ENCODE data around the gene TMEM17.
"Not testable (repeated sequence)": the region's sequence is repeated elsewhere in the genome, so short reads cannot be mapped to it uniquely, and the experiment has no call there.

The TMEM17 gene

GRCh38 chr2:62539606-62540407 lies 33.8 kb upstream of the TMEM17 start:
- no peak for TF ChIP-seq CTCF (IDR thresholded peaks at IDR 0.05; ENCODE audit: control insufficient read depth, insufficient read depth, low read depth, low read length, missing control alignments)
- DNase-seq (ENCODE audit: low read depth), result no peak
- no peak overlapping the region for H3K4me3 ChIP-seq (ENCODE audit: control insufficient read depth, low read depth, low read length)

GRCh38 chr2:62538756-62539155 lies 32.8 kb upstream of the TMEM17 start:
- no peak for TF ChIP-seq CTCF (IDR thresholded peaks at IDR 0.05; ENCODE audit: control insufficient read depth, insufficient read depth, low read depth, low read length, missing control alignments)
- no peak for DNase-seq (ENCODE audit: low read depth)
- H3K4me3 ChIP-seq (ENCODE audit: control insufficient read depth, low read depth, low read length), result no peak overlapping the region

DNA sequence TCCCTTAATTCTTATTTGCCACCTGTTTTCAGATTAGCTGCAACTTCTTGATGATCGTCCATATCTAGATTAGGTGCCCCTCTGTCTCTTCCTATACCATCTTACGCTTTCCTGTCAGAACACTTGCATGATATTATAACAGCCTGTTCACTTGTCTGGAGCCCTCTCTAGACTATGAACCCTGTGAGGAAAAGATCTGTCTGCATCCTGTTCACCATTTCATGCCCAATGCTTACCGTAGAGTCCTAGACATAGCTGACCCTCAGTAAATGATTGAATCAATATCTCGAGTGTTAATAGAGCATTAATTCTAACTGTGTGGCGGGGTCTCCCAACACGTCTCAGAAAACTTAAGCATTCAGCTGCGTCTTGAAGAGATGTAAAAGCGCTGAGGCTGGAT lies 31.8 kb upstream of the TMEM17 start:
- no peak overlapping the region for H3K4me3 ChIP-seq (ENCODE audit: control insufficient read depth, low read depth, low read length)
- no peak for DNase-seq (ENCODE audit: low read depth)
- TF ChIP-seq CTCF (IDR thresholded peaks at IDR 0.05; ENCODE audit: control insufficient read depth, insufficient read depth, low read depth, low read length, missing control alignments), result no peak

- H3K4me3 ChIP-seq (ENCODE audit: control insufficient read depth, low read depth, low read length), result no peak overlapping the region
- TF ChIP-seq CTCF (IDR thresholded peaks at IDR 0.05; ENCODE audit: control insufficient read depth, insufficient read depth, low read depth, low read length, missing control alignments), result no peak
- DNase-seq (ENCODE audit: low read depth), result no peak
Measured at GRCh38 chr2:62536873-62537547, 31.0 kb upstream of the TMEM17 start.

DNA sequence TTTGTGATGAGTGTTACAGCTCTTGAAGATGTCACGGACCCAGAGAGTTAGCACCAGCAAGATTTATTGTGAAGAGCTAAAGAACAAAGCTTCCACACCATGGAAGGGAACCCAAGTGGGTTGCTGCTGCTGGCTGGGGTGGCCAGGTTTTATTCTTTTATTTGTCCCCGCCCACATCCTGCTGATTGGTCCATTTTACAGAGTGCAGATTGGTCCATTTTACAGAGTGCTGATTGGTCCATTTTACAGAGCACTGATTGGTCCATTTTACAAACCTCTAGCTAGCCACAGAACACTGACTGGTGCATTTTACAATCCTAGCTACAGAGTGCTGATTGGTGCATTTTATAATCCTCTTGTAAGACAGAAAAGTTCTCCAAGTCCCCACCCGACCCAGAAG lies 29.5 kb upstream of the TMEM17 start:
- not testable (repeated sequence) for DNase-seq (ENCODE audit: low read depth); H3K4me3 ChIP-seq (ENCODE audit: control insufficient read depth, low read depth, low read length)

DNA sequence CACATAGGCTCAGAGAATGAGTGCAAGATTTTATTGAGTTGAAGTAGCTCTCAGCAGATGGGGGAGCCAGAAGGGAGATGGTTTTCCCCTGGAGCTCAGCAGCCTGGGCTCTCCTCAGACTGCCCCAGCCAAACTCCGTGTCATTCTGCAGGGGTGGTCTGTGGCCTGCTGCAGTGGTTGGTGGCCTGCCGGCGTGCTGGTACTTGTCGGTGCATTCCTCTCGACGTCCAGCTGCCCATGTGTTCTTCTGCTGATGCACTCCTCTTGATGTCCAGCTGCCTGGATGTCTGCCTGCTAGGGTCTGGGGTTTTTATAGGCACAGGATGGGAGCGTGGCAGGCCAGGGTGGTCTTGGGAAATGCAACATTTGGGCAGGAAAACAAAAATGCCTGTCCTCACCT lies 25.6 kb upstream of the TMEM17 start:
- no peak overlapping the region for H3K4me3 ChIP-seq (ENCODE audit: control insufficient read depth, low read depth, low read length)
- no peak for TF ChIP-seq CTCF (IDR thresholded peaks at IDR 0.05; ENCODE audit: control insufficient read depth, insufficient read depth, low read depth, low read length, missing control alignments)

GRCh38 chr2:62529758-62530157 lies 23.8 kb upstream of the TMEM17 start:
- TF ChIP-seq CTCF (IDR thresholded peaks at IDR 0.05; ENCODE audit: control insufficient read depth, insufficient read depth, low read depth, low read length, missing control alignments), result no peak
- H3K4me3 ChIP-seq (ENCODE audit: control insufficient read depth, low read depth, low read length), result no peak overlapping the region
- no peak for DNase-seq (ENCODE audit: low read depth)

More for the DNA sequence above, 25.6 kb upstream of the TMEM17 start:
- DNase-seq (ENCODE audit: low read depth), result no peak

All from AG09309 (cell line).